Stimulated activated naive CD8-positive, alpha-beta T cell treated with anti-CD3 and anti-CD28 coated beads, Interleukin-15, Interleukin-2, amounts not matched to agents 100 ng/mL and 50 ng/mL, for 24 hours (primary cell): ENCODE results near the gene RABL2B.

ENCODE experiments used
- H3K27ac Mint-ChIP-seq: one replicate; pipeline ENCODE4 v1.8.0; 2021; ENCODE audit warnings: mild to moderate bottlenecking, mixed read lengths
- H3K27me3 Mint-ChIP-seq: one replicate; pipeline ENCODE4 v1.8.0; 2021; ENCODE audit warnings: mixed read lengths
- H3K36me3 Mint-ChIP-seq: one replicate; pipeline ENCODE4 v1.8.0; 2021; ENCODE audit warnings: low read depth, mixed read lengths
- H3K4me1 Mint-ChIP-seq: one replicate; pipeline ENCODE4 v1.8.0; 2021; ENCODE audit warnings: low read depth, mixed read lengths
- H3K4me3 Mint-ChIP-seq: one replicate; pipeline ENCODE4 v1.8.0; 2021; ENCODE audit warnings: mild to moderate bottlenecking, mixed read lengths
- H3K9me3 Mint-ChIP-seq: one replicate; pipeline ENCODE4 v1.8.0; 2021; ENCODE audit warnings: mixed read lengths

Gene RABL2B

DNA sequence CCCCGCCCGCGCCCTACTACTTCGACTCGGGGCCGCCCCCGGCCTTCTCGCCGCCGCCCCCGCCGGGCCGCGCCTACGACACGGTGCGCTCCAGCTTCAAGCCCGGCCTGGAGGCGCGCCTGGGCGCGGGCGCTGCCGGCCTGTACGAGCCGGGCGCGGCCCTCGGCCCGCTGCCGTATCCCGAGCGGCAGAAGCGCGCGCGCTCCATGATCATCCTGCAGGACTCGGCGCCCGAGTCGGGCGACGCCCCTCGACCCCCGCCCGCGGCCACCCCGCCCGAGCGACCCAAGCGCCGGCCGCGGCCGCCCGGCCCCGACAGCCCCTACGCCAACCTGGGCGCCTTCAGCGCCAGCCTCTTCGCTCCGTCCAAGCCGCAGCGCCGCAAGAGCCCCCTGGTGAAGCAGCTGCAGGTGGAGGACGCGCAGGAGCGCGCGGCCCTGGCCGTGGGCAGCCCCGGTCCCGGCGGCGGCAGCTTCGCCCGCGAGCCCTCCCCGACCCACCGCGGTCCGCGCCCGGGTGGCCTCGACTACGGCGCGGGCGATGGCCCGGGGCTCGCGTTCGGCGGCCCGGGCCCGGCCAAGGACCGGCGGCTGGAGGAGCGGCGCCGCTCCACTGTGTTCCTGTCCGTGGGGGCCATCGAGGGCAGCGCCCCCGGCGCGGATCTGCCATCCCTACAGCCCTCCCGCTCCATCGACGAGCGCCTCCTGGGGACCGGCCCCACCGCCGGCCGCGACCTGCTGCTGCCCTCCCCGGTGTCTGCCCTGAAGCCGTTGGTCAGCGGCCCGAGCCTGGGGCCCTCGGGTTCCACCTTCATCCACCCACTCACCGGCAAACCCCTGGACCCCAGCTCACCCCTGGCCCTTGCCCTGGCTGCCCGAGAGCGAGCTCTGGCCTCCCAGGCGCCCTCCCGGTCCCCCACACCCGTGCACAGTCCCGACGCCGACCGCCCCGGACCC, 62.9 kb downstream of the RABL2B start:
- Mint-ChIP-seq H3K27me3 (no peaks in the 10 kb centered on the region), H3K27ac (no peak overlapping the region), H3K4me1 (no peaks in the 10 kb centered on the region), H3K36me3 (no peaks in the 10 kb centered on the region), H3K4me3 (no peak overlapping the region), H3K9me3 (no peaks in the 10 kb centered on the region)

- H3K36me3 Mint-ChIP-seq, result no peaks in the 10 kb centered on the region
- no peak overlapping the region for H3K27ac Mint-ChIP-seq
- H3K9me3 Mint-ChIP-seq, result no peaks in the 10 kb centered on the region
- H3K27me3 Mint-ChIP-seq, result no peaks in the 10 kb centered on the region
- no peaks in the 10 kb centered on the region for H3K4me1 Mint-ChIP-seq
- H3K4me3 Mint-ChIP-seq, result no peak overlapping the region
These were observed 63.6 kb downstream of the RABL2B start for GRCh38 chr22:50719814-50720300.

DNA sequence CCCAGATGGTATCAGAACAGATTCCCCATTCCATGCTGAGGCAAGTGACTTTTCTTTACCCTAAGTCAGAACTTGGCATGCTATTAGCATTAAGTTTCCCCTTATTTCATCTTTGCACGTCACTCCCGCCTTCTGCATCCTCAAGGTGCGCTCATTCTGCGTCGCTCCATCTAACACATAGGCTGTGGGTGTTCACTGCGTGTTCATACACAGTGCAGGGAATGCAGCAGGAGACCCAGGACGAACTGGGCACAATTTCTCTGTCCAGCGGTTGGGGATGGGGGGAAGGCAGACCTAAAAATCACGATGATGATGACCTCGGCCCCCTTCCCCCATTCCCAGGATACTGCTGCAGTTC, 65.1 kb downstream of the RABL2B start:
- Mint-ChIP-seq H3K27ac (no peak overlapping the region), H3K9me3 (no peaks in the 10 kb centered on the region), H3K4me3 (no peak overlapping the region)

GRCh38 chr22:50717709-50718351, 65.6 kb downstream of the RABL2B start:
- H3K4me3 Mint-ChIP-seq, result no peak overlapping the region
- H3K36me3 Mint-ChIP-seq, result no peaks in the 10 kb centered on the region
- no peaks in the 10 kb centered on the region for H3K4me1 Mint-ChIP-seq
- no peaks in the 10 kb centered on the region for H3K9me3 Mint-ChIP-seq
- no peaks in the 10 kb centered on the region for H3K27me3 Mint-ChIP-seq
- H3K27ac Mint-ChIP-seq, result no peak overlapping the region

More for the DNA sequence above, 65.1 kb downstream of the RABL2B start:
- Mint-ChIP-seq H3K4me1 (no peaks in the 10 kb centered on the region), H3K27me3 (no peaks in the 10 kb centered on the region), H3K36me3 (no peaks in the 10 kb centered on the region)
